ENCODE measurements around the gene LRSAM1.

GRCh38 chr9:127509261-127509954 lies 58.1 kb downstream of the LRSAM1 start:
- TF ChIP-seq CTCF (IDR thresholded peaks at IDR 0.05), result no peak
- no peak for TF ChIP-seq POLR2AphosphoS5 (IDR thresholded peaks at IDR 0.05)
- no peak for TF ChIP-seq EP300 (IDR thresholded peaks at IDR 0.05)
- no peak for TF ChIP-seq POLR2A (IDR thresholded peaks at IDR 0.05)

Measured in gastroesophageal sphincter (tissue), 3 donors.